HCEC 1CT (cell line): ENCODE measurements around the gene KIF26A.
A peak's percentile ranks its signal among the peaks of the same experiment; 100 is the strongest.

Experiments used
- DNase-seq: peaks from one replicate; pipeline ENCODE4 v3.0.0-alpha.2; 2017

The KIF26A gene

DNA sequence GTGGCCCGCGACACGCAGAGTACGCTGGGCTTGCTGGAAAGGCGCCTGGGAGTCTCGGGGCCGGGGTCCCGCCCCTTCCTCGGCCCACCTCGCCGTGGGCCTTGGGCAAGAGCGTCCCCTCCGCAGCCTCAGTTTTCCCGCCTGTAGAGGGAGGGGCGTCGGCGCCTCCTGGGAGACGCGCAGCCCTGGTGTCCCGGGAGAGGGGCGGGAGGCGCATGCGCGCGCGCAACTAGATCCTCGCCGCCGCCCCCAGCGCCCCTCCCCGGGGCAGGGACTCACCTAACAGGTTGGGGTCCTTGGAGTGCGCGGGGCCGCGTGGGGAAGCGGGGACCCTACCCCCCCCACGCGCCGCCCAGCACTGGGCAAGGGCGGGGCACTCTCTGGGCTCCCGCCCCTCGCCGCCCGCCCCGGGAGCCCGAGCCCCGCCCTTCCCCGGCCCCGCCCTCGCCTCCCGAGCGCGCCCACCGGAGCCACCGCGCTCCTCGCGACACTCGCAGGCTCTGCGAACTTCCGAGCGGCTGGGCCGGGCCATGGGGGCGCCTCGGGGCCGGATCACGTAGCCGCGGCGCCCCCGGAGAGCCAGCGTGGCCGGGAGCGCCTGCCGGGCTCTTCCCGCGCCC lies at the start of gene KIF26A:
Gene KIF26A, plus strand, starts transcription at position 490 of the 620 bp plus-strand sequence. CDS start 136 bp downstream, outside the sequence.
- no peak for DNase-seq

DNA sequence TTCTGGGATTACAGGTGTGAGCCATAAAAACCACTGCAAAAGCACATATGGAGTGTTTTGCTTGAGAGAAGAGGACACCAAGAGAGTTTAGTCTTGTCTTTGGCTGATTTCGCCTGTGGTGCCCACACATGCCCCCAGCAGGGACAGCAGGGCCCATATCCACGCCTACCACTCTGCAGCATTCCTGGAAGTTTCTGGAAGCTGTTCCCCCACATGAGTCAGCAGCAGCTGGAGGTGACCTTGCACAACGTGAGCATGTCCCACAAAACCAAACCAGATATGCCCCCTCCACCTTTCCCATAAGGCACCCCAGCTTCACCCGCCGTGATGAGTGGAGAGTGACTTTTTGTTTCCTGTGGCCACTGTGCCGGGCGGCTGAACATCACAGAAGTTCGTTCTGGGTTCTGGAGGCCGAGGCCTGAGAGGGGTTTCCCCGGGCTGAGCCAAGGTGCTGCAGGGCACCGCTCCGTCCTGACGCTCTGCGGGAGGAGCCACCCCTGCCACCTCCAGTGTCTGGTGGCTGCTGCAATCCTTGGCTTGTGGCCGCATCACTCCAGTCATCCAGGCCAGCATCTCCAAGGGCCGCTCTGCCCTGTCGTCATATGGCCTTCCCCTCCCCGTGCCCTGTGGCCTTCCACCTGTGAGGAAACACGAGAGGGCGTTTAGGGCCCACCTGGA lies 48.2 kb upstream of the KIF26A start:
- peak; percentile 4 for DNase-seq

DNA sequence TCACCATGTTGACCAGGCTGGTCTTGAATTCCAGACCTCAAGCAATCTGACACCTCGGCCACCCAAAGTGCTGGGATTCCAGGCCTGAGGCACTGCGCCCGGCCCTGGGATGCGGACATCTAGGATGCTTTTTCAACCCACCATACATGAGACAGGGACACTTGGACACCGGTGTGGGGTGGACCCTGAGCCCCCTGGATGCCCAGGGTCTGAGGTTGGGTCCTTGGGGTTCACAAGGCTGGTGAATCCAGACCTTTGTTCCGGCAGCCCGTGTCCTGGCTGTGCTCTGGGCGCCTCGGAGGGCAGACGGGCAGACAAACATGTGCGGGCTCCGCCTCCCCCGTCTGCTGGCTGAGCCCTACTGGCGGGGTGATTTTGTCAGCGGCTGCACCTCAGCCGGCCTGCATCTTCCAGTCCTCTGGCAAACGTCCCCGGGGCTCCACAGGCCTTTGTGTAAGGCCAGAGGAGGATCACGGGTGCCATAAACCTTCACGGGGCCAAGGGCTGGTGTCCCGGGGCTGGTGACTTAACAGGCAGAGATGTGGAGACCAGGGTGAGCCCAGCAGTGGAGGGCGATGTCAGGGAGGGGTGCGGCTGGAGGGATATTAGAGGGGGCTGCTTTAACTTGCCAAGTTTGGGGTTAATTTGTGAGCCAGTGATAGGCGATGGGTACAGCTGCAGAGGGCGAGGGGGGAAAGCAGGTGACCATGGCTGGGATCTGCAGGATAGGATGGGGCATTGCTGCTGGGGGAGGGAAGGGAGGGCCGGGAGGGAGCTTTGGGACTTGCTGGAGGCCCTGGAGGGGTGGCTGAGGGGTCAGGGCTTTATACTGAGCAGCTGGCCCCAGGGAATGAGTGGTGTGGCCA lies 47.1 kb upstream of the KIF26A start:
- DNase-seq: no peak

DNA sequence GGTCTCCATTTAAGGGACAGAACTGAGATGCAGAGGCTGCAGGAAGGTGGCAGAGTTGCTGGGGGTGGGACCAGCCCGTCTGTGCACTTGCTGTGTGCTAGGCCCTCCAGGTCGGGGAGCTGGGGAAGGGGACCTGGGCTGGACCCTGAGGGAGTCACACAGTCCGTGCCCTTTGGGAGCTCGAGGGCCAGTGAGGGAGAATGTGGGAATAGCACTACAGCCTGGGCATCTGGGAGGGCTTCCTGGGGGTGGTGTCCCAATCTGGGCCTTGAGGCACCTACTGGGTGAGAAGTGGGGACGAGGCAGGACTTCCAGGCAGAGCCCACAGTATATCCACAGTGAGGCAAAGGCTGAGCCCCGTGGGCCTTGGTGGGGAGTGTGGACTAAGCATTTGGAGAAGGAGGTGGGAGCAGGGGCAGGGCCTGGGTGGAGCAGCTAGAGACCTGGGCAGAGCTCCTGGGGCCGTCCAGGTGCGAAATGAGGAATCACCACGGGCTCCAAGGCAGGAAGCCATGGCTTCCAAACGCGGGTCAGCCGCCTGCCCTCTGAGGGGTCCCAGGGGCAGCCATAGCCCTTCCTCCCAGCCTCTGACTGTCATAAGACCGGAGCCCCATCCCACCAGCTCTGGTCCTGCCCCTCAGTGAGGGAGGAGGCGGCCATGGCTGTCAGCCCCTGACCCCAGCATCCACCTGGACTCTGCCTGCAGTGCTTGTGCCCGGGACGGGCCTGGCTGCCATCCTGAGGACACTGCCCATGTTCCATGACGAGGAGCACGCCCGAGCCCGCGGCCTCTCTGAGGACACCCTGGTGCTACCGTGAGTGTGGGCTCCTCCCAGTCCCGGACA lies 46.2 kb upstream of the KIF26A start:
- DNase-seq: no peak

DNA sequence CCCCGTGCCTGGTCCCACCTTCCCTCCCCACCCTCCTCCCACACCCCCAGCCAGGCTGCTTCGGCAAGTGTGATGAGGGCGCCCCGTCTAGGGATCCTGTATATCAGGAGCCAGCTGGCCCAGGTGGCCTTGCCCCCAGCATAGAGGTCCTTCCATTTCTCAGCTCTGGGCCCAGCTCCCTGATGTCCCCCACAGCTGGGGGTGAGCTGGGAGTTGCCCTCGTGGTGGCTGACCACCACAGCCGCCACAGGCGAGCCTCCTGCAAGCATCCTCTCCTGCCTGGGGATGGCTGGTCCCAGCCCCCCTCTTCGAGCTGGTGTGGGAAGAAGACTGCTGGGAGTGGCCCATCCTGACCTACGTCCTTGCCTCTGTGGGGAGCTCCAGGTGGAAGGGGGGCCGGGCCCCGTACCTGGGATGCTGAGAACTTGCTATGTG lies 45.4 kb upstream of the KIF26A start:
- DNase-seq: no peak

DNA sequence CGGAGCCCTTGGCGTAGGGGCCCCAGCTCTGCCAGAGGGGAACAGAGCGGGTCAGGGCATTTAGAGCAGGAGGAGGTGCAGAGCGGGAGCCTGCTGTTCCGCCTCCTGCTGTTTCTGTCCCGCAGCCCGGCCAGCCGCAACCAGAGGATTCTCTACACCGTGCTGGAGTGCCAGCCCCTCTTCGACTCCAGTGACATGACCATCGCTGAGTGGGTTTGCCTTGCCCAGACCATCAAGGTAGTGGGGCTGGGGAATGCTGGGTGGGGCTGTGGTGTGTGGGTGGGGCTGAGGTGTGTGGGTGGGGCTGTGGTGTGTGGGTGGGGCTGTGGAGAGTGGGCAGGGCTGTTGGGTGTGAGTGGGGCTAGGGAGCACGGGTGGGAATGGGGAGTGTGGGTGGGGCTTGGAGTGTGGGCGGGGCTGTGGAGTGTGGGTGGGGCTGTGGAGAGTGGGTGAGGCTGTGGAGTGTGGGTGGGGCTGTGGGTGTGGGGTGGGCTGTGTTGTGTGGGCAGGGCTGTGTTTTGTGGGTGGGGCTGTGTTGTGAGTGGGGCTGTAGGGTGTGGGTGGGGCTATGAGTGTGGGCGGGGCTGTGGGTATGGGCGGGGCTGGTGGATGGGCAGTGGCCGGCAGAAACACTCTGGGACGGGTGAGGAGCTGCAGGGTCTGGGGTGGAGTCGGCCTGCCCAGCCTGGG lies 44.9 kb upstream of the KIF26A start:
- DNase-seq: no peak

DNA sequence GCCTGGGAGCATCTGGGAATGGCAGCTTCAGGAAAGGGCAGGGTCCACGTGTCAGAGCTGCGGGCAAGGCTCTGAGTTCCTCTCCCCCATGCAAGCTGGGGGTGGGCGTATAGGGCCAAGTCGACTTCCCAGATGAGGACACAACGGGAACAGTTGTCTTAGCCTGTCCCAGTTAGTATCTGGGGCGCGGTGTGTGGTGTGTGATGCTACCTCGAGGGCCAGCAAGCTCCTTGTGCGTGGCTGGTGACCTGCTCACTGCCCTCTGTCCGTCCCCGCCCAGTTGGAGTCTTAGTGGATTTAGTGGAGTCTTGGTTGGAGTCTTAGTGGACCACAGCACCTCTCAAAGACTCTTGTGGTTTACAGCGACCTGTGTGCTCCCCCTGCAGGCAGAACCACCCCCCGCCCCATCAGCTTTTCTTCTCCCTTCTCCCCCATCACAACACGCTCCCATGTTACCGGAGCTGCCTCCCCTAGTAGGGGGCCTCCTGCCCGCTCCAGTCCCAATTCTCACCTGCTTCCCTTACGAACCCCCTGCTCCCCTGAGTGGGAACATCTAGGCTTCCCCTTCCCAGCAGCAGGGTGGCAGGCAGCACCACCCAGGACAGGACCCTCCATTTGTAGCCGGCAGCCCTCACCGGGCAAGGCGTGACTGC lies 44.2 kb upstream of the KIF26A start:
- no peak for DNase-seq

DNA sequence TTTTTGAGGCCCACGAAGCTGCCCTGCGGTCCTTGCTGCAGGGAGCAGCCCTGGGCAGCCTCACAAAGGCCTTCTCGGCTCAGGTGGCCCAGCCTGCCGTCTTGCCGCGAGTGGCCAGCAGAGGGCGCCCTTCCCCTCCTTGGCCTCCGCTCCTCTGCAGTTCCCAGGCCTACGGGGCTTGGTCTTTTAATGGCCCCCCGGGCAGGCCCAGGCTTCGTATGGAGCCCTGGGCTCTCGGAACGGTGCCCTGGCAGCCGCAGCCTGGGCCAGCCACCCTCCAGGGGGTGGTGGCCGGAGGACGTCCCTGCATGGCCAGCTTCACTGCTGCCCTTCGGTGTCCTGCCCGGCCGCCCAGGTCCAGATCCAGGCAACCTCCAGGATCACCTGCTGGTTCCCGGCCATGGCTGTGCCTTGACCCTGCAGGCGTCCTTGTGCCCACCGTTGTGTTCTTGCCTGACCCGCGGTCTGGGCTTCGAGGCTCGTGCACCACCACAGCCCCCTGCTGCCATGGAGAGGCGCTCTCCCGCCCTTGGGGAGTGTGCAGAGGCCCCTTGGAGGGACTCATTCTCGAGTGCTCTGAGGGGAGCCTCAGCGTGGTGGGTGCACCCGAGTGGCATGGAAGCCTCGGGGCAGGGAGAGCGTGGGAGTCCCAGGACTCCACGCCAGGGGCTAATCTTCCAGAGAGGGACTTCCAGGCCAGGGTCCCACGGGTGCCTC lies 43.5 kb upstream of the KIF26A start:
- peak; percentile 4 for DNase-seq

DNA sequence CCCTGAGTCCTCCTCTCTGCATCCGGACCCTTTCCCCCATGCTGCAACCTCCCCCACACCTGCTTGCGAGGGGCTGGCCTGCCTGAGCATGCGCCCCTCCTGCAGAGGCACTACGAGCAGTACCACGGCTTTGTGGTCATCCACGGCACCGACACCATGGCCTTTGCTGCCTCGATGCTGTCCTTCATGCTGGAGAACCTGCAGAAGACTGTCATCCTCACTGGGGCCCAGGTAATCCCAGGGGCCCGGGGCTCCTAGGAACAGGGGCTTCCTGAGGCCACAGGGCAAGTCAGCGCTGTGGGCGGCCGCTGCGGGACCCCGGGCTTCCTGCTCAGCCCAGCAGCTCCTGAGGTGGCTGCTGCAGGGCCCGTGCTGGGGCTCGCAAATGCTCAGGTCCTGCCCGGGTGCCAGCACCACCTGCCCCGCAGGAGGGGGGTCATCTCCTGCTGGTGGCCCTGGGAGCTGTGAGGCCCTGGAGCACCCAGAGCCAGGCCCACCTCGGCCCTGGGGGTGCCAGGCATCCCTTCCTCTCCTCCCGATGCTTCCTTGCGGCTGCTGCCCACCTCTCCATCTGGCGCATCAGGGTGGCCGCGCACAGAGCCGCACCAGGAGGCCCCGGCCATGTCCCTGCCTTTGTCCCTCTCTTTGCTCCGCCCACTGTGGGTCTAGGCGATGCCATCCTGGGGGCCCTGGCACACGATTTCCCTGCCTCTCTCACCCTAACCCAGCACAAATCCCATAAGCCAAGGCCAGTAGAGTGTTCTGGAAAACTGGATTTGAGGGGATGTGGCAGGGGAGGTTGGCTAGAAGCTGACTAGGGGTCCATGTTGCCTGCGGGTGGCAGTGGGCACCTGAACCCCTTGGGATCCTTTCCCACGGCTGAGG lies 42.7 kb upstream of the KIF26A start:
- DNase-seq: no peak

DNA sequence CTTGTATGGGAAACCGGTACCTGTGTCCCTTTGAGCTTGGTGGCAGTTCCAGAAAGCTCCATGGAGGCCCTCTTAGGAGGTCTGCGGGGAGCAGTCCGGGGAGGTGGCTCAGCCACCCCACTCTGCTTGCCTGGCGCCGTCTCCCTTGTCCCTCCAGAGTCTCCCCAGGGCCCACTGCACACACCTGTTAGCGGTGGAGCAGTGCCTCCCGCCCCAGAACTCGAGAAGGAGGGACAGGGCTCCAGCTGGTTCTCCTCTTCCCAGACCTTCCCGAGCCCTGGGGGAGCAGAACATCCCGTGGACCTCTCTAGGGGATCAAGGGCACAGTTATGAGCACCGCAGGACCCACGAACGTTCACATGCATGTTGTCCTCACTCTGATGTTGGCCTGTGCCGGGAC lies 42.1 kb upstream of the KIF26A start:
- no peak for DNase-seq

DNA sequence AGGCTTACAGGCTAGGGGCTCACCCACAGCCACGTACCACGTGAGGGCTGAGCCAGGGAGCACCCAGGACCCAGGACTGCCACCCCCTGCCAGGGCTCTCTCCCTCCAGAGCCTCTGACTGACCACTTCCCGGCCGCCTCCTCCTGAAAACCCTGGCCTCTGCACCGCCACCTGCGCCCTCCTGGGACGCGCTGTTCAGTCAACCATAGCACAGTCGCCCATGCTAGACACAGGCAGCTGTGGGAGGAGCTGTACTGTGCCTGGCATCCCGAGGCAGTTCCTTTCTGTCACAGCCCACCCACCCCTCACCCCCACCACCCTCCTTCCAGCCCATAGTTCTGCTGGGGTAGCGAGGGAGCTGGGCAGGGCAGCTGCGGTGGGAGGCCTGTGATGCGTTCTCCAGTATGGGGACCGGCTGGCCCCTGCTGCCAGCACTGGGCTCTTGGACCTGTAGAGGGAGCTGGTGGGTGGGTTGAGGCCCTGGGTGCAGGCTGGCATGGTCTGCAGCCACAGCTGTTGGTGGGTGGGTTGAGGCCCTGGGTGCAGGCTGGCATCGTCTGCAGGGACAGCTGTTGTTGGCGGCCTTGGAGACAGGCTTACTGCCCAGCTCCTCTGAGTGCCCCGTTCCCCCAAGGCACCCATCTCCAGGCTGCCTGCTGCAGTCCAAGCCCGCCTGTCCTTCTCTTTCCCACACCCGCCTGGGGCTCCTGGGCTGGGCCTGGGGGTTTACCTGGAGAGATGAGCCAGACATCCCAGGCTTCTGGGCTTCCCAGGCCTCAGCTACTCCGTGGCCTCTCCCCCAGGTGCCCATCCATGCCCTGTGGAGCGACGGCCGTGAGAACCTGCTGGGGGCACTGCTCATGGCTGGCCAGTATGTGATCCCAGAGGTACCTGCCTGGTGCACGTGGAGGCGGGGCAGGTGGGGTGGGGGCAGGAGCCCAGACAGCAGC lies 41.4 kb upstream of the KIF26A start:
- no peak for DNase-seq

DNA sequence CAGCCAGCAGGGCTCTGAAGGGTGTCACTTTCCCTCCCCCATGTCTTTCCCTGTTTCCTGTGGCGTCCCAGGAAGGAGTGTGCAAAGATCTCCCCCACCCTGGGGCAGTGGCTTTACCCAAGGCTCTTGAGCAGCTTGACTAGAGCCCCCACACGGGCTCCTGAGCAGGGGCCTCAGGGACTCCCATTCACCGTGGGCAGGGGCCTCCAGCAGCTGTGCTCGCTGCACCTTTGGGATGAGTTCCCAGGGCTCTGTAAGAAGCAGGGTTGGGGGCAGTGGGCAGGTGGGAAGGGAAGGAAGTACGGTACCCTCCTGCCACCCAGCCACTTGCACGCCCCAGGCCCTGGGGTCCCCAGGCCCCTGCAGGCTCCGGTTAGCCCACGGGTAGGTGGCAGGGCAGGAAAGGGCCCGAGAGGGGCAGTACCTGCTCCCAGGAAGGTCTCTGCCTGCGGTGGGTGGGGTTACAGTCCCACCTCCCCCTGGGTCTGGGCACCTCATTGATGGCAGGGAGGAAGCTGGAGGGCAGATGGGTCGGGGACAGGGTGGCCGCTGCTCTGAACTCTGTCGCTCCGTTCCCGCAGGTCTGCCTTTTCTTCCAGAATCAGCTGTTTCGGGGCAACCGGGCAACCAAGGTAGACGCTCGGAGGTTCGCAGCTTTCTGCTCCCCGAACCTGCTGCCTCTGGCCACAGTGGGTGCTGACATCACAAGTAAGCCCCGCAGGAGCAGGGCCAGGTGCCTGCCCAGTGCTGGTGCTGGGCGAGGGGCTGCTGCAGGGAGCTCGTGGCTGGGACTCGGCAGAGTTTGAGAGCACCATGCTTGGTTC lies 39.9 kb upstream of the KIF26A start:
- DNase-seq: no peak

DNA sequence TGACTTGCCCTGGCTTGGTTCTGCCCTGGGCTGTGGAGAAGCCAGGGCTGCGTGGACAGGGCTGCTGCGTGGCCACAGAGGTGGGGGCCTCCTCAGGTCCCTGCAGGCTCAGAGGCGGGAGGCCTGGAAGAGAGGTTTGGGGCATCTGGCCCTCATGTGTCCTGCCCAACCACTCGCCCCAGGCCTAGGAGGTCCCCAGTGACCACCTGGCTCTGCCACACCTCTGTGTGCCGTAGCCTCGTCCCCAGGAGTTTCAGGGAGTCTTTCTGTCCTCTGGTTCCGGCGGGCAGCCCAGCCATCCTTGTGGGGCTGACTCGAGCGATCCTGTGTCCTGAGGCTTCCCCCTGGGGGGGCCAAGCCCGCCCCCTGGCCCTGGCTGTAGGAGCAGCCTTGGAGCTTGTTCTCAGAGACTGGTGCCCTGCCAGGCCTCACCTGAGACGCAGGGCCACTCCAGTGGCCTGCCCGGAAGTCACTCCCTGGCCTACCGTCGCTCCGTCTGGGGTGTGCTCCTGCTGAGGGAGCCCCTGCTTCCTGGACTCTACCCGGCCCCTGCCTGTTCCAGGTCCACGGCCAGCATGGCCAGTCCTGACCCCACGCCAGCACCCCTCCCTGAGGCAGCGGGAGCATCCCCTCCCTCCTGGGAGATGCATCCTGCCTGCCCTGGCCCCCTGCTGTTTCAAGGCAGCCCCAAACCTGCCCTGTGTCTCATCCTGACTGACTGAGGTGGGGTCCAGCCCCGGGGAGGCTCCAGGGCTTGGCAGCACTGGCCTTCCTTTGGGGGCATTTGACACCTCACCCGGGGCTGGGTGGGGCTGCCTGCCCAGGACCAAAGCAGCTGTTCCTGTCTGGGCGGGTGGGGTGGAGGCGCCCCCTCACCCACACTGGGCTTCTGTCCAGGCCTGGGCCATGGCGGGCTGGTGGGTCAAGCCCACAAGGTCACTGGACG lies 39.0 kb upstream of the KIF26A start:
- no peak for DNase-seq

DNA sequence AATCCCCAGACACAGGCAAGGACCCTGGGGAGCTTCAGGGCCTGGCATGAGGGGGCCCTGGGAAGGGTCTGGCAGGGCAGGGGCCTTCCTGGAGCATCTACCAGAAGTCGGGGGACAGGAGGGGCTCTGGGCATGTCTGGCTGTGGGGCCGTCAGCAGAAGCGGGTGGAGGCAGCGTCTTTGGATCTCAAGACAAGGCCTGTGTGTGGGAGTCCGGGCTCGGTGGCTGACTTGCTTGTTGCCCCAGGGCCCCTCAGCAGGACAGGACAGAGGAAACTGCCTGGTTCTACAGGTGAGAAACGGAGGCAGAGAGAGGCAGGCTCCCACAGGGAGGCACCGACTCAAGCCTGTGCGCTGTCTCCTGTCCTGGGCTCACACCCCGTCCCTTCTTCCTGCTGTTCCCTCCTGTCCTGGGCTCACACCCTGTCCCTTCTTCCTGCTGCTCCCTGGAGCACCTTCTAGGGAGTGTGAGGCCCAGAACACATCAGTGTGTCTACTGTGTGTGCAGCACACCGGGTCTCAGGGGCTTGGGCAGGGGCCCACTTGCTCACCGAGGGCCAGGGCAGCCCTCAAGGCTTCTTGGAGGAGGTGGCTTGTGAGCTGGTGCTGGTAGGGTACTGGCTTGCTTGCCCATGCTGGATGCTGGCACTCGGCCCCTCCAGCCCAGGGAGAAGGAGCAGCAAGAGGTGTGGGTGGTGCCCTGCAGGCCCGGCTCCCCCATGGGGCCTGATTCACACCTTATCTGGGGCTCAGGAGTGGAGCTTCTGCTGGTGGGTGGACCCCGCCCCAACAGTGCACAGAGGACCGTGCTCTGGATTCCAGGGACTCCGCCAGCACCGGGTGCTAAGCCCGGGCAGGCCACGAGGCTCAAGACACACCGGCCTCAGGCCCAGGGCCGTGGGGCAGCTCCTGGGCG lies 38.0 kb upstream of the KIF26A start:
- DNase-seq: no peak

DNA sequence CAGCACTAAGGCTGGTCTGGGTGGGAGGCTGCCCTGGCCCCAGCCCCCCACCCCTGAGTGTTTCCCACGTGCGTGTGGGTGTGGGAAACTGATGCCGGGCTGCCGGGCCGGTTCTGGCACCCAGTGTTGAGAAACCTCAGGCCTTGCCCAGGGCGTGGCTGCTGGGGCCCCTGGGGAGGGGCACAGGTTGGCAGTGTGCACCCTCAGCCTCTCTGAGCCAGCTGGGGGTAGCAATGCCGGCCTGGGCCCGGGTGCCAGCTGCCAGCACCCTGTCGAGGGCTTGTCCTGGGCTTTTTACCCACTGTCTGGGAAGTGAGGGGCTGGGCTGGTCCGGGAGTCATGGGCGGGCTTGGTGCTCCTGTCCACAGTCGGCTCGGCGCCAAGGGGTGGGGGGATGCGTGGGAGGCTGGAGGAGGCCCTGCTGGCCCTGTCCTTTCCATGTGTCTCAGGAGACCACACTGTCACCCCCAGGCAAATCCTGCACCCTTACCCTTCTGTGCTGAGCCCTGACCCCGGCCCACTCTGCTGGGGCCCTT lies 37.2 kb upstream of the KIF26A start:
- DNase-seq: no peak
